ENCODE data around the gene NSG1. TPM values are rescaled to one million over a fixed set of nuclear protein-coding genes. Genes with fewer than 3 reads are reported as not detected.

NSG1 gene
- total RNA-seq, 1 donor from 2014 or later, result 2.9 TPM

GRCh38 chr4:4440333-4441061, 53.6 kb downstream of the NSG1 start:
- Mint-ChIP-seq H3K4me1 (ENCODE audit: unreplicated experiment) (peaks cover 3% of the 10 kb centered on the region), H3K27ac (ENCODE audit: unreplicated experiment) (no peak overlapping the region), H3K9me3 (ENCODE audit: unreplicated experiment) (no peaks in the 10 kb centered on the region), H3K27me3 (ENCODE audit: unreplicated experiment) (peaks cover 1% of the 10 kb centered on the region), H3K36me3 (ENCODE audit: low read depth, unreplicated experiment) (no peaks in the 10 kb centered on the region), H3K4me3 (ENCODE audit: unreplicated experiment) (no peak overlapping the region)
- DNase-seq (ENCODE audit: low spot score), result no peak
- no peak for TF ChIP-seq CTCF (IDR thresholded peaks at IDR 0.05; ENCODE audit: unreplicated experiment)

- Mint-ChIP-seq H3K36me3 (ENCODE audit: low read depth, unreplicated experiment) (no peaks in the 10 kb centered on the region), H3K27me3 (ENCODE audit: unreplicated experiment) (no peaks in the 10 kb centered on the region), H3K4me1 (ENCODE audit: unreplicated experiment) (no peaks in the 10 kb centered on the region), H3K27ac (ENCODE audit: unreplicated experiment) (no peak overlapping the region), H3K9me3 (ENCODE audit: unreplicated experiment) (no peaks in the 10 kb centered on the region), H3K4me3 (ENCODE audit: unreplicated experiment) (no peak overlapping the region)
- TF ChIP-seq CTCF (IDR thresholded peaks at IDR 0.05; ENCODE audit: unreplicated experiment), result no peak
- no peak for DNase-seq (ENCODE audit: low spot score)
Measured at GRCh38 chr4:4443821-4444220, 56.9 kb downstream of the NSG1 start.

- DNase-seq (ENCODE audit: low spot score), result no peak
- no peak for TF ChIP-seq CTCF (IDR thresholded peaks at IDR 0.05; ENCODE audit: unreplicated experiment)
- H3K9me3 Mint-ChIP-seq (ENCODE audit: unreplicated experiment), result no peaks in the 10 kb centered on the region
Measured at GRCh38 chr4:4446434-4446833, 59.5 kb downstream of the NSG1 start.

GRCh38 chr4:4455210-4455865, 68.4 kb downstream of the NSG1 start:
- DNase-seq (ENCODE audit: low spot score), result no peak
- Mint-ChIP-seq H3K36me3 (ENCODE audit: low read depth, unreplicated experiment) (peaks cover 7% of the 10 kb centered on the region), H3K9me3 (ENCODE audit: unreplicated experiment) (no peaks in the 10 kb centered on the region), H3K27me3 (ENCODE audit: unreplicated experiment) (peaks cover 2% of the 10 kb centered on the region), H3K27ac (ENCODE audit: unreplicated experiment) (no peak overlapping the region), H3K4me3 (ENCODE audit: unreplicated experiment) (no peak overlapping the region), H3K4me1 (ENCODE audit: unreplicated experiment) (no peaks in the 10 kb centered on the region)
- TF ChIP-seq CTCF (IDR thresholded peaks at IDR 0.05; ENCODE audit: unreplicated experiment), result no peak

More at GRCh38 chr4:4446434-4446833, 59.5 kb downstream of the NSG1 start:
- H3K4me3 Mint-ChIP-seq (ENCODE audit: unreplicated experiment), result no peak overlapping the region
- no peaks in the 10 kb centered on the region for H3K4me1 Mint-ChIP-seq (ENCODE audit: unreplicated experiment)
- H3K27ac Mint-ChIP-seq (ENCODE audit: unreplicated experiment), result no peak overlapping the region
- no peaks in the 10 kb centered on the region for H3K36me3 Mint-ChIP-seq (ENCODE audit: low read depth, unreplicated experiment)
- H3K27me3 Mint-ChIP-seq (ENCODE audit: unreplicated experiment), result peaks cover 4% of the 10 kb centered on the region

- DNase-seq (ENCODE audit: low spot score), result no peak
Measured at GRCh38 chr4:4456351-4456750, 69.4 kb downstream of the NSG1 start.

More at GRCh38 chr4:4456351-4456750, 69.4 kb downstream of the NSG1 start:
- H3K36me3 Mint-ChIP-seq (ENCODE audit: low read depth, unreplicated experiment), result peaks cover 7% of the 10 kb centered on the region
- H3K4me1 Mint-ChIP-seq (ENCODE audit: unreplicated experiment), result no peaks in the 10 kb centered on the region
- H3K27ac Mint-ChIP-seq (ENCODE audit: unreplicated experiment), result no peak overlapping the region
- H3K27me3 Mint-ChIP-seq (ENCODE audit: unreplicated experiment), result no peaks in the 10 kb centered on the region
- TF ChIP-seq CTCF (IDR thresholded peaks at IDR 0.05; ENCODE audit: unreplicated experiment), result no peak
- H3K9me3 Mint-ChIP-seq (ENCODE audit: unreplicated experiment), result no peaks in the 10 kb centered on the region
- no peak overlapping the region for H3K4me3 Mint-ChIP-seq (ENCODE audit: unreplicated experiment)
